H1 (cell line): Measurements from ENCODE around the gene EXTL1. TPM values are rescaled to one million over a fixed set of nuclear protein-coding genes. Genes with fewer than 3 reads are reported as not detected.

Experiments used
- HDAC2 ChIP-seq, 2 experiments: fragments of 300-600 bp in 1 of 2; sonication (generic) in 1 of 2; IDR thresholded peaks; 2 replicates each; pipeline ENCODE4 v1.6.1; 2011 to 2012; ENCODE audit warnings: low read depth in 2 of 2, low read length in 2 of 2, mild to moderate bottlenecking in 2 of 2, moderate library complexity in 2 of 2, borderline replicate concordance in 1 of 2, inconsistent platforms in 1 of 2
- polyA plus RNA-seq, 7 experiments: library from polyadenylated mRNA; depleted of rRNA in 3 of 7; stranded (reverse) in 5 of 7; unstranded in 2 of 7; fragments of >200 nt in 5 of 7; fragments of 200-250 nt in 2 of 7; gene quantifications; 1 replicate in 5 of 7; 2 replicates in 1 of 7; 4 replicates in 1 of 7; pipeline versions ENCODE4 v1.2.1 to v1.2.3, GENCODE V29; 2011 to 2013; ENCODE audit warnings: missing spikeins in 2 of 7, mixed read lengths in 2 of 7
- total RNA-seq: library from RNA; stranded (reverse); fragmentation: NEBNext Ultra II Directional; extraction: Animal tissue kit (Norgen Biotek cat#: 25700); gene quantifications from 2 replicates; pipeline ENCODE4 v1.2.1, GENCODE V29; 2021
- TF ChIP-seq, protein P1 (sequence below): IDR thresholded peaks from 2 replicates; pipeline ENCODE4 v1.6.1; 2012; ENCODE audit warnings: low read length, inconsistent platforms

Gene EXTL1
- total and polyA plus RNA-seq, 2 of the 8 experiments (the other 6 are each of a cell fraction or from before 2014, with no cell fraction given) = 0.89 to 1.2 TPM

- TF ChIP-seq, protein P1, sequence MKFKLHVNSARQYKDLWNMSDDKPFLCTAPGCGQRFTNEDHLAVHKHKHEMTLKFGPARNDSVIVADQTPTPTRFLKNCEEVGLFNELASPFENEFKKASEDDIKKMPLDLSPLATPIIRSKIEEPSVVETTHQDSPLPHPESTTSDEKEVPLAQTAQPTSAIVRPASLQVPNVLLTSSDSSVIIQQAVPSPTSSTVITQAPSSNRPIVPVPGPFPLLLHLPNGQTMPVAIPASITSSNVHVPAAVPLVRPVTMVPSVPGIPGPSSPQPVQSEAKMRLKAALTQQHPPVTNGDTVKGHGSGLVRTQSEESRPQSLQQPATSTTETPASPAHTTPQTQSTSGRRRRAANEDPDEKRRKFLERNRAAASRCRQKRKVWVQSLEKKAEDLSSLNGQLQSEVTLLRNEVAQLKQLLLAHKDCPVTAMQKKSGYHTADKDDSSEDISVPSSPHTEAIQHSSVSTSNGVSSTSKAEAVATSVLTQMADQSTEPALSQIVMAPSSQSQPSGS = no peak
- TF ChIP-seq HDAC2 (IDR thresholded peaks at IDR 0.05; ENCODE audit: borderline replicate concordance in 1 of 2, low read depth in 2 of 2, low read length in 2 of 2) = no peak
- TF ChIP-seq, all 59 proteins: peak for 0
These were observed 20.4 kb downstream of the EXTL1 start (continued) for GRCh38 chr1:26041978-26042377.
